Osteoblast (primary cell): ENCODE measurements around the gene ZNF574. TPM values are rescaled to one million over a fixed set of nuclear protein-coding genes. Genes with fewer than 3 reads are reported as not detected.

Source experiments
- DNase-seq: peaks from one replicate; pipeline ENCODE4 v3.0.0; 2011; ENCODE audit warnings: low spot score, mixed read lengths; ENCODE audit not compliant: insufficient read length; ENCODE audit errors: missing footprints
- H2AFZ ChIP-seq: 2 replicates; pipeline ENCODE4 v1.6.0; 2011; ENCODE audit warnings: mild to moderate bottlenecking, low read length
- H3K27ac ChIP-seq: 2 replicates; pipeline ENCODE4 v1.5.1; 2011; ENCODE audit warnings: mild to moderate bottlenecking, low read depth, low read length, moderate library complexity
- H3K27me3 ChIP-seq: 2 replicates; pipeline ENCODE4 v1.6.0; 2012; ENCODE audit warnings: mild to moderate bottlenecking, control low read depth, inconsistent platforms, low read length, moderate library complexity; ENCODE audit not compliant: insufficient read depth
- H3K36me3 ChIP-seq: 2 replicates; pipeline ENCODE4 v1.5.1; 2011; ENCODE audit warnings: mild to moderate bottlenecking, low read length, control low read depth, moderate library complexity; ENCODE audit not compliant: insufficient read depth
- H3K4me1 ChIP-seq: 2 replicates; pipeline ENCODE4 v1.5.1; 2011; ENCODE audit warnings: mild to moderate bottlenecking, low read length, control low read depth, moderate library complexity; ENCODE audit not compliant: insufficient read depth
- H3K4me2 ChIP-seq: 2 replicates; pipeline ENCODE4 v1.6.0; 2011; ENCODE audit warnings: mild to moderate bottlenecking, low read length; ENCODE audit not compliant: insufficient read depth
- H3K4me3 ChIP-seq: fragments of 200-600 bp; sonication (generic); 3 replicates; pipeline ENCODE4 v1.5.1; 2012; ENCODE audit warnings: mild to moderate bottlenecking, low read length, inconsistent platforms; ENCODE audit not compliant: insufficient read depth
- H3K79me2 ChIP-seq: 2 replicates; pipeline ENCODE4 v1.6.0; 2012; ENCODE audit warnings: mild to moderate bottlenecking, low read length, control low read depth, inconsistent platforms; ENCODE audit not compliant: insufficient read depth
- H3K9me3 ChIP-seq: 2 replicates; pipeline ENCODE4 v1.5.1; 2011; ENCODE audit warnings: low read depth, low read length, control low read depth
- H4K20me1 ChIP-seq: 2 replicates; pipeline ENCODE4 v1.6.0; 2012; ENCODE audit warnings: mild to moderate bottlenecking, low read length, control low read depth; ENCODE audit not compliant: insufficient read depth
- total RNA-seq: library from RNA; depleted of rRNA; stranded (reverse); fragments of >200 nt; gene quantifications from 2 replicates; pipeline ENCODE4 v1.2.3, GENCODE V29; 2012
- TF ChIP-seq, protein P1 (sequence below): IDR thresholded peaks from 2 replicates; pipeline ENCODE4 v1.5.1; 2011; ENCODE audit warnings: mild to moderate bottlenecking, low read depth, low read length, moderate library complexity; ENCODE audit errors: extremely low read depth

ZNF574 gene
- total RNA-seq, 1 donor: 13.8 TPM

DNA sequence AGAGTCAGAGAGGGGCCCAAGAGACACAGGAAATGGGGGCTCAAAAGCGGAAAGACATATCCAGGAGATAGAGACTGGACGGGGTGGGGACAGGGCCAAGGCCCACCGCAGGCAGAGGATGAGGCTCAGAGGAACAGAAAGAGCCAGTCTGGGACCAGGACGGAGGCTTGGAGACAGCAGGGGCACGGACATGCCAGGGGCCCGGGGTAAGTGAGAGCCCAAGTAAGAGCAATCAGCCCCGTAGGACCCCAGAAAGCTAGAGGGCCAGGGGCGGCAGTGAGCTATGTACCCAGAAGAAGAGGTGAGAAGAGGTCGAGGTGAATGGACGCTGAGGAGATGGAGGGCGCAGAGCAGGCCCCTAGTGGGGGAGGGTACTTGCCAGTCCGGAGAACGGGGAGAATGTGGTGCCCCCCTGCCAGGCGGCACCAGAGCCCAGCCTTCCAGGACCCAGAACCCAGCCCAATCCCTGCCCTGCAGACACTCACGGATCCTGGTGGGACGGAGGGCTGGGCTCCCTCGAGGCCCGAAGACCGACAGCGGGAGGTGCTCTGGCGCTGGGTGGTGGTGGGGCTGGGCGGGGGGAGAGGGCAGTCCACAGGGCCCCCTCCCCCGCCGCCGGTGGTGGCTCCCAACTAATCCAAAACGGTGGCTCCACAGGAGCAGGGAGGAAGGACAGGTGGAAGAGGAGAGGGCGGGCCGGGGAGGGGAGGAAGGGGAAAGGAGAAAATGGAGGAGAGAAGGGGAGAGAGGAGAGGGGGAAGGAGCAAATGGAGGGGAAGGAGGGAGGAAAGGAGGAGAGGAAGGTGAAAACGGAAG is 7.0 kb upstream of the ZNF574 start:
- no peak overlapping the region for H3K4me2 ChIP-seq

DNA sequence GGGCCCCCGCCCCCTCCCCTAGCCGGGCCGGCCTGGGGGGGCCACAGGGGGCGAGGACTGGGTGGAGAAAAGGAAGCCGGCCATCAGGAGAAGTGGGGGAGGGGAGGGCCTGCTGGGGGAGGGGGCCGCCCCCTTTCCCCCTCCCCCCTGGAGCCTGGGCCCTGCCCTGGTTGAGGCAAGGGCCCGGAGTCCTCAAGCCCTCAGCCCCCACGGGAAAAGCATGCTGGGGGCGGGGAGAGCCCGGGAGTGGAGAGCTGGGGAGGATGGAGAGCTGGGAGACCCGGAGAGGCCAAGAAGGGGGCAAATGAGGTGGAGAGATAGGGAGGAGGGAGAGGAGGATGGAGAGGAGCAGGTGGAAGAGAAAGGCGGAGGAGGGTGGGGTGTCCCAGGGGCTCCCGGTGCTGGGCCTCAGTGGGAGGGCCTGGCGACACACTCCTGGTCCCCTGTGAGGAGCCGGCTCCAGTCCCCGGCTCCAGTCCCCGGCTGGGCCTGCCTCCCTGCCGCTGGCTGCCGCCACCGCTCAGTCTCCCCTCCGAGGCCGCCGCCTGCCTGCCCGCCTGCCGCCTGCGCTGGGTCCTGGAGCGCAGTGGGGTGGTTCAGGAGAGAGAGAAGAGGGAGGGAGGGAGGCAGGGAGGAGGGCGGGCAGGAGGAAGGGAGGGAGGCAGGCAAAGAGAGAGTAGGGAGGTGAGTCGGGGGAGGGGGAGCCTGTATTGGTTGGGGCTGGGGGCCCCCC is 6.2 kb upstream of the ZNF574 start, which contains the start of gene GRIK5:
Gene GRIK5 (minus strand): TSS at position 588 of the 733 bp plus-strand sequence. CDS start 4,436 bp downstream, outside the sequence.
- Histone ChIP-seq H3K27me3 (peaks cover 48% of the 10 kb centered on the region), H2AFZ (no peak within 1 kb of the TSS), H4K20me1 (no peaks in the 10 kb centered on the region), H3K36me3 (no peaks in the 10 kb centered on the region), H3K4me3 (no peak within 1 kb of the TSS), H3K79me2 (no peaks in the 10 kb centered on the region), H3K9me3 (no peaks in the 10 kb centered on the region), H3K4me1 (no peaks in the 10 kb centered on the region), H3K4me2 (no peak within 1 kb of the TSS), H3K27ac (no peak within 1 kb of the TSS)
- TF ChIP-seq, protein P1, sequence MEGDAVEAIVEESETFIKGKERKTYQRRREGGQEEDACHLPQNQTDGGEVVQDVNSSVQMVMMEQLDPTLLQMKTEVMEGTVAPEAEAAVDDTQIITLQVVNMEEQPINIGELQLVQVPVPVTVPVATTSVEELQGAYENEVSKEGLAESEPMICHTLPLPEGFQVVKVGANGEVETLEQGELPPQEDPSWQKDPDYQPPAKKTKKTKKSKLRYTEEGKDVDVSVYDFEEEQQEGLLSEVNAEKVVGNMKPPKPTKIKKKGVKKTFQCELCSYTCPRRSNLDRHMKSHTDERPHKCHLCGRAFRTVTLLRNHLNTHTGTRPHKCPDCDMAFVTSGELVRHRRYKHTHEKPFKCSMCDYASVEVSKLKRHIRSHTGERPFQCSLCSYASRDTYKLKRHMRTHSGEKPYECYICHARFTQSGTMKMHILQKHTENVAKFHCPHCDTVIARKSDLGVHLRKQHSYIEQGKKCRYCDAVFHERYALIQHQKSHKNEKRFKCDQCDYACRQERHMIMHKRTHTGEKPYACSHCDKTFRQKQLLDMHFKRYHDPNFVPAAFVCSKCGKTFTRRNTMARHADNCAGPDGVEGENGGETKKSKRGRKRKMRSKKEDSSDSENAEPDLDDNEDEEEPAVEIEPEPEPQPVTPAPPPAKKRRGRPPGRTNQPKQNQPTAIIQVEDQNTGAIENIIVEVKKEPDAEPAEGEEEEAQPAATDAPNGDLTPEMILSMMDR: no peak
- peak; percentile 76 for DNase-seq

More for the DNA sequence above, 7.0 kb upstream of the ZNF574 start:
- Histone ChIP-seq H3K36me3 (no peaks in the 10 kb centered on the region), H3K27me3 (peaks cover 54% of the 10 kb centered on the region), H4K20me1 (no peaks in the 10 kb centered on the region), H3K4me3 (no peak overlapping the region), H3K79me2 (no peaks in the 10 kb centered on the region), H3K9me3 (no peaks in the 10 kb centered on the region), H3K4me1 (no peaks in the 10 kb centered on the region), H2AFZ (no peak overlapping the region), H3K27ac (no peak overlapping the region)
- peak; percentile 72 for DNase-seq
- TF ChIP-seq, protein P1: no peak

DNA sequence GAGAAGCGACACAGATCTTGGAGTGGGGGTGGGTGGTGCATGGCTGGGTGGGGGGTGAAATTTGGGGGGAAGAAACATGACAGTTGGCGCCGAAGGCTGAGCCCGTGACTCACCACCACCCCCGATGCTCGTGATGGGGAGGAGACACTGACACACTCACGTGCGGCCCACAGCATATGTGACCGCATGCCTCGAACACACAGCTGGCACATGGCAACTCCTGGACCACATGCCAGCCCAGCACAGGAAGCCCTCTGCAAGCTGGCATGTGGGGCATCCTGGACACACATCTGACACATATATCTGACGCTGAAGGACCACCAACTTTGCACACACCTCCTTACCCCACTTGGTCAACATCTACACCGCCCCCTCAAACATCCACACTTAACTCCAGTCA is 4.7 kb upstream of the ZNF574 start:
- Histone ChIP-seq H3K4me3 (no peak overlapping the region), H3K27me3 (peaks cover 42% of the 10 kb centered on the region), H3K9me3 (no peaks in the 10 kb centered on the region), H2AFZ (no peak overlapping the region), H3K36me3 (no peaks in the 10 kb centered on the region), H4K20me1 (no peaks in the 10 kb centered on the region), H3K4me1 (peaks cover 6% of the 10 kb centered on the region), H3K4me2 (no peak overlapping the region), H3K27ac (no peak overlapping the region), H3K79me2 (peaks cover 3% of the 10 kb centered on the region)
- DNase-seq: peak; percentile 64
- TF ChIP-seq, protein P1: no peak
